Kidney (tissue), 14 donors: ENCODE results near the gene SMAD4. TPM values are rescaled to one million over a fixed set of nuclear protein-coding genes. Genes with fewer than 3 reads are reported as not detected.

Source experiments
- DNase-seq, 5 donors: peaks; one replicate each; pipeline ENCODE4 v3.0.0-alpha.2; 2013 to 2020
- FAIRE-seq: peaks from 2 replicates; lab custom pipeline; 2012; peaks lifted over from hg19 to GRCh38; lab: Jason Lieb, UNC
- H3K27ac ChIP-seq, 2 donors: one replicate each; pipeline ENCODE4 v1.7.0; 2013; ENCODE audit warnings: low read depth in 2 of 2, low read length in 2 of 2, inconsistent platforms in 1 of 2
- H3K27me3 ChIP-seq: one replicate; pipeline ENCODE4 v1.7.1; 2013; ENCODE audit warnings: low read length, inconsistent platforms; ENCODE audit not compliant: control insufficient read depth, insufficient read depth
- H3K36me3 ChIP-seq, 3 donors: one replicate each; pipeline versions ENCODE4 v1.7.0 to v1.7.1; 2013; ENCODE audit warnings: low read length in 3 of 3, control low read depth in 1 of 3, inconsistent platforms in 1 of 3; ENCODE audit not compliant: insufficient read depth in 3 of 3, control insufficient read depth in 2 of 3
- H3K4me1 ChIP-seq, 3 donors: one replicate each; pipeline versions ENCODE4 v1.7.0 to v1.7.1; 2013; ENCODE audit warnings: low read length in 3 of 3, inconsistent platforms in 1 of 3, low read depth in 1 of 3; ENCODE audit not compliant: control insufficient read depth in 2 of 3, insufficient read depth in 2 of 3
- H3K4me3 ChIP-seq, 3 donors: one replicate each; pipeline versions ENCODE4 v1.7.0 to v1.8.1; 2013; ENCODE audit warnings: low read length in 3 of 3, control low read depth in 1 of 3, inconsistent platforms in 1 of 3
- H3K9ac ChIP-seq, 3 donors: one replicate each; pipeline versions ENCODE4 v1.7.0 to v1.7.1; 2013; ENCODE audit warnings: low read length in 3 of 3, control low read depth in 1 of 3, inconsistent platforms in 1 of 3
- H3K9me3 ChIP-seq, 3 donors: one replicate each; pipeline versions ENCODE4 v1.7.0 to v1.7.1; 2013; ENCODE audit warnings: low read length in 3 of 3, control low read depth in 1 of 3, inconsistent platforms in 1 of 3; ENCODE audit not compliant: control insufficient read depth in 2 of 3, insufficient read depth in 1 of 3
- CTCF ChIP-seq: IDR thresholded peaks from 3 replicates; pipeline ENCODE4 v1.5.1; 2012; ENCODE audit warnings: mild to moderate bottlenecking, moderate library complexity, borderline replicate concordance; ENCODE audit not compliant: insufficient read depth; ENCODE audit errors: extremely low read depth
- intact Hi-C: fragments of 100-400 bp; cut with DNase I; formaldehyde crosslinking; loops from one replicate; pipeline ENCODE4 v1.11.1; 2022
- polyA plus RNA-seq: library from polyadenylated mRNA; stranded (reverse); fragments of 350-450 nt; fragmentation: Illumina TruSeq; extraction: RNeasy Lipid Tissue Mini Kit (QIAGEN cat#74804); gene quantifications from one replicate; pipeline ENCODE4 v1.2.3, GENCODE V29; 2014; ENCODE audit warnings: low read depth, low replicate concordance; ENCODE audit not compliant: insufficient read depth
- total RNA-seq: library from RNA; stranded (reverse); fragmentation: NEBNext Ultra II Directional; extraction: Animal tissue kit (Norgen Biotek cat#: 25700); gene quantifications from one replicate; pipeline ENCODE4 v1.2.1, GENCODE V29; 2021
- donor health status: control.
- donor health status: control.
- donor health status: control.
- donor health status: control.
- donor health status: control.
- donor health status: DM: yes; HTN: yes; CAD: no.
- donor health status: Normal renal cell carcinoma (clear cell type).

The SMAD4 gene
- total and polyA plus RNA-seq, 2 donors from 2014 or later = 22.2 to 126 TPM

- intact Hi-C loops = no loop called here
- Histone ChIP-seq H3K4me3 (no peak overlapping the region), H3K9ac (no peak overlapping the region), H3K4me1 (peaks cover 0 to 8% (median 2%) of the 10 kb centered on the region in 3 donors), H3K27me3 (no peaks in the 10 kb centered on the region), H3K36me3 (peaks cover 0 to 11% (median 2%) of the 10 kb centered on the region in 3 donors), H3K27ac (no peak overlapping the region), H3K9me3 (no peaks in the 10 kb centered on the region)
- FAIRE-seq = no peak
- TF ChIP-seq CTCF = no peak
- no peak for DNase-seq
Measured at GRCh38 chr18:51049137-51049536, 19.1 kb downstream of the SMAD4 start.

GRCh38 chr18:51051105-51051712 lies 21.2 kb downstream of the SMAD4 start:
- Histone ChIP-seq H3K27me3 (no peaks in the 10 kb centered on the region), H3K4me3 (no peak overlapping the region), H3K9me3 (no peaks in the 10 kb centered on the region), H3K27ac (no peak overlapping the region), H3K9ac (no peak overlapping the region), H3K4me1 (peaks cover 0 to 1% (median 0%) of the 10 kb centered on the region in 3 donors), H3K36me3 (peaks cover 0 to 19% (median 2%) of the 10 kb centered on the region in 3 donors)
- FAIRE-seq (no peak), DNase-seq (peak in 2 of 5 donors; percentile 38 to 66)
- TF ChIP-seq CTCF = peak; percentile 74
- intact Hi-C loops = no loop called here

GRCh38 chr18:51053814-51054213 lies 23.8 kb downstream of the SMAD4 start:
- Histone ChIP-seq H3K27me3 (no peaks in the 10 kb centered on the region), H3K9ac (no peak overlapping the region)
- FAIRE-seq = no peak

More at GRCh38 chr18:51053814-51054213, 23.8 kb downstream of the SMAD4 start:
- intact Hi-C loops = no loop called here
- DNase-seq = no peak
- no peak overlapping the region for H3K27ac ChIP-seq
- H3K4me1 ChIP-seq = no peaks in the 10 kb centered on the region
- H3K9me3 ChIP-seq = no peaks in the 10 kb centered on the region
- H3K36me3 ChIP-seq = peaks cover 0 to 28% (median 0%) of the 10 kb centered on the region in 3 donors
- no peak overlapping the region for H3K4me3 ChIP-seq
- TF ChIP-seq CTCF = no peak
